Neural progenitor cell (in vitro differentiated cells): Measurements from ENCODE around the gene PTPRT. TPM values are rescaled to one million over a fixed set of nuclear protein-coding genes. Genes with fewer than 3 reads are reported as not detected.

Experiments used
- DNase-seq: peaks from one replicate; pipeline ENCODE4 v3.0.0-alpha.2; 2016; ENCODE audit warnings: low spot score
- H2AFZ ChIP-seq: fragments of 200-600 bp; sonication (generic); replicated peaks from 2 replicates; pipeline ENCODE4 v1.6.1; 2016; ENCODE audit warnings: antibody characterized with exemption
- H3F3A ChIP-seq: fragments of 200-600 bp; sonication (generic); 2 replicates; pipeline ENCODE4 v1.6.1; 2016; ENCODE audit warnings: antibody characterized with exemption, low read depth
- H3K27ac ChIP-seq: fragments of 200-600 bp; sonication (generic); 2 replicates; pipeline ENCODE4 v1.5.1; 2016; ENCODE audit warnings: mild to moderate bottlenecking
- H3K27me3 ChIP-seq: fragments of 200-600 bp; sonication (generic); 2 replicates; pipeline ENCODE4 v1.6.1; 2016; ENCODE audit warnings: mild to moderate bottlenecking, moderate library complexity
- H3K36me3 ChIP-seq: fragments of 200-600 bp; sonication (generic); 2 replicates; pipeline ENCODE4 v1.5.1; 2016
- H3K4me1 ChIP-seq: fragments of 200-600 bp; sonication (generic); 2 replicates; pipeline ENCODE4 v1.6.1; 2016; ENCODE audit warnings: mixed run types
- H3K4me2 ChIP-seq: fragments of 200-600 bp; sonication (generic); 2 replicates; pipeline ENCODE4 v1.6.1; 2016
- H3K4me3 ChIP-seq: fragments of 200-600 bp; sonication (generic); 2 replicates; pipeline ENCODE4 v1.5.1; 2016
- H3K79me2 ChIP-seq: fragments of 200-600 bp; sonication (generic); 2 replicates; pipeline ENCODE4 v1.6.1; 2016; ENCODE audit warnings: low read depth
- H3K9ac ChIP-seq: fragments of 200-600 bp; sonication (generic); 2 replicates; pipeline ENCODE4 v1.6.1; 2016
- H3K9me3 ChIP-seq: fragments of 200-600 bp; sonication (generic); 2 replicates; pipeline ENCODE4 v1.5.1; 2016; ENCODE audit warnings: low read depth
- H4K20me1 ChIP-seq: fragments of 200-600 bp; sonication (generic); 2 replicates; pipeline ENCODE4 v1.6.1; 2016; ENCODE audit warnings: low read depth
- H3K27ac Mint-ChIP-seq: 3 replicates; pipeline ENCODE4 v1.8.0; 2021; ENCODE audit warnings: mixed read lengths
- H3K27me3 Mint-ChIP-seq: 2 replicates; pipeline ENCODE4 v1.8.0; 2022; ENCODE audit warnings: low read depth, mild to moderate bottlenecking, inconsistent platforms, moderate library complexity, mixed read lengths; ENCODE audit not compliant: insufficient read depth
- H3K36me3 Mint-ChIP-seq: 3 replicates; pipeline ENCODE4 v1.8.0; 2021; ENCODE audit warnings: mixed read lengths
- H3K4me1 Mint-ChIP-seq: 3 replicates; pipeline ENCODE4 v1.8.0; 2021; ENCODE audit warnings: mixed read lengths
- H3K4me3 Mint-ChIP-seq: 3 replicates; pipeline ENCODE4 v1.8.0; 2021; ENCODE audit warnings: mild to moderate bottlenecking, moderate library complexity, mixed read lengths
- H3K9me3 Mint-ChIP-seq: 3 replicates; pipeline ENCODE4 v1.8.0; 2020; ENCODE audit warnings: mixed read lengths
- CTCF ChIP-seq: fragments of 200-600 bp; sonication (generic); IDR thresholded peaks from 2 replicates; pipeline ENCODE4 v1.5.1; 2017; ENCODE audit warnings: antibody characterized with exemption, mild to moderate bottlenecking
- EZH2 ChIP-seq: fragments of 200-600 bp; sonication (generic); IDR thresholded peaks from 2 replicates; pipeline ENCODE4 v1.6.1; 2017; ENCODE audit warnings: antibody characterized with exemption, mild to moderate bottlenecking, moderate library complexity
- EZH2phosphoT487 ChIP-seq: fragments of 200-600 bp; sonication (generic); IDR thresholded peaks from 2 replicates; pipeline ENCODE4 v1.6.1; 2017; ENCODE audit warnings: antibody characterized with exemption
- total RNA-seq: library from RNA; depleted of rRNA; stranded (reverse); fragments of >200 nt; gene quantifications from 2 replicates; pipeline ENCODE4 v1.2.3, GENCODE V29; 2015; ENCODE audit warnings: low replicate concordance

PTPRT gene
- total RNA-seq, 1 donor from 2014 or later, result 1.1 TPM

- Histone ChIP-seq H3K27ac (no peak overlapping the region), H3K4me3 (no peak overlapping the region), H3K9me3 (no peaks in the 10 kb centered on the region), H2AFZ (no peak overlapping the region), H3K36me3 (no peaks in the 10 kb centered on the region), H3K9ac (no peak overlapping the region), H3K79me2 (no peaks in the 10 kb centered on the region), H3F3A (no peaks in the 10 kb centered on the region), H4K20me1 (no peaks in the 10 kb centered on the region), H3K4me1 (no peaks in the 10 kb centered on the region), H3K27me3 (no peaks in the 10 kb centered on the region), H3K4me2 (no peak overlapping the region)
- H3K4me1 Mint-ChIP-seq, result no peaks in the 10 kb centered on the region
- no peak for TF ChIP-seq EZH2
- TF ChIP-seq CTCF, result no peak
- TF ChIP-seq EZH2phosphoT487, result no peak
- H3K4me3 Mint-ChIP-seq, result no peak overlapping the region
- no peaks in the 10 kb centered on the region for H3K36me3 Mint-ChIP-seq
- H3K27ac Mint-ChIP-seq, result no peak overlapping the region
- H3K27me3 Mint-ChIP-seq, result no peaks in the 10 kb centered on the region
- H3K9me3 Mint-ChIP-seq, result no peaks in the 10 kb centered on the region
- DNase-seq, result no peak
Measured at GRCh38 chr20:42957704-42958095, 232.0 kb downstream of the PTPRT start.

GRCh38 chr20:42957018-42957703 is 232.5 kb downstream of the PTPRT start:
- Mint-ChIP-seq H3K4me3 (no peak overlapping the region), H3K27me3 (no peaks in the 10 kb centered on the region), H3K4me1 (no peaks in the 10 kb centered on the region), H3K9me3 (no peaks in the 10 kb centered on the region), H3K36me3 (no peaks in the 10 kb centered on the region), H3K27ac (no peak overlapping the region)
- no peak overlapping the region for H3K27ac ChIP-seq
- TF ChIP-seq EZH2 (no peak), EZH2phosphoT487 (no peak), CTCF (no peak)
- no peak overlapping the region for H3K4me2 ChIP-seq
- no peaks in the 10 kb centered on the region for H3K79me2 ChIP-seq
- H2AFZ ChIP-seq, result no peak overlapping the region
- H3K9ac ChIP-seq, result no peak overlapping the region
- H3K36me3 ChIP-seq, result no peaks in the 10 kb centered on the region
- no peaks in the 10 kb centered on the region for H3K27me3 ChIP-seq
- no peak for DNase-seq
- no peak overlapping the region for H3K4me3 ChIP-seq
- H3F3A ChIP-seq, result no peaks in the 10 kb centered on the region
- no peaks in the 10 kb centered on the region for H4K20me1 ChIP-seq
- no peaks in the 10 kb centered on the region for H3K9me3 ChIP-seq
- H3K4me1 ChIP-seq, result no peaks in the 10 kb centered on the region

- H3K36me3 Mint-ChIP-seq, result no peaks in the 10 kb centered on the region
- no peak overlapping the region for H3K27ac Mint-ChIP-seq
- Histone ChIP-seq H3K27me3 (no peaks in the 10 kb centered on the region), H4K20me1 (no peaks in the 10 kb centered on the region), H3K4me2 (no peak overlapping the region), H3K27ac (no peak overlapping the region), H3K4me1 (no peaks in the 10 kb centered on the region), H3K9me3 (no peaks in the 10 kb centered on the region), H3F3A (no peaks in the 10 kb centered on the region), H2AFZ (no peak overlapping the region), H3K36me3 (no peaks in the 10 kb centered on the region), H3K4me3 (no peak overlapping the region), H3K9ac (no peak overlapping the region), H3K79me2 (no peaks in the 10 kb centered on the region)
- no peaks in the 10 kb centered on the region for H3K9me3 Mint-ChIP-seq
- no peak overlapping the region for H3K4me3 Mint-ChIP-seq
- H3K4me1 Mint-ChIP-seq, result no peaks in the 10 kb centered on the region
- no peak for DNase-seq
- no peak for TF ChIP-seq EZH2
- TF ChIP-seq CTCF, result no peak
- TF ChIP-seq EZH2phosphoT487, result no peak
- no peaks in the 10 kb centered on the region for H3K27me3 Mint-ChIP-seq
Measured at GRCh38 chr20:42955713-42956112, 234.0 kb downstream of the PTPRT start.
